Hair follicular keratinocyte (primary cell): ENCODE results near the gene CPLANE2. TPM values are rescaled to one million over a fixed set of nuclear protein-coding genes. Genes with fewer than 3 reads are reported as not detected.

Experiments used
- total RNA-seq: library from RNA; depleted of rRNA; stranded (reverse); fragments of >200 nt; gene quantifications from 2 replicates; pipeline ENCODE4 v1.2.3, GENCODE V29; 2015

CPLANE2 gene
- total RNA-seq = 4.7 and 7.7 TPM in 2 replicates

DNA sequence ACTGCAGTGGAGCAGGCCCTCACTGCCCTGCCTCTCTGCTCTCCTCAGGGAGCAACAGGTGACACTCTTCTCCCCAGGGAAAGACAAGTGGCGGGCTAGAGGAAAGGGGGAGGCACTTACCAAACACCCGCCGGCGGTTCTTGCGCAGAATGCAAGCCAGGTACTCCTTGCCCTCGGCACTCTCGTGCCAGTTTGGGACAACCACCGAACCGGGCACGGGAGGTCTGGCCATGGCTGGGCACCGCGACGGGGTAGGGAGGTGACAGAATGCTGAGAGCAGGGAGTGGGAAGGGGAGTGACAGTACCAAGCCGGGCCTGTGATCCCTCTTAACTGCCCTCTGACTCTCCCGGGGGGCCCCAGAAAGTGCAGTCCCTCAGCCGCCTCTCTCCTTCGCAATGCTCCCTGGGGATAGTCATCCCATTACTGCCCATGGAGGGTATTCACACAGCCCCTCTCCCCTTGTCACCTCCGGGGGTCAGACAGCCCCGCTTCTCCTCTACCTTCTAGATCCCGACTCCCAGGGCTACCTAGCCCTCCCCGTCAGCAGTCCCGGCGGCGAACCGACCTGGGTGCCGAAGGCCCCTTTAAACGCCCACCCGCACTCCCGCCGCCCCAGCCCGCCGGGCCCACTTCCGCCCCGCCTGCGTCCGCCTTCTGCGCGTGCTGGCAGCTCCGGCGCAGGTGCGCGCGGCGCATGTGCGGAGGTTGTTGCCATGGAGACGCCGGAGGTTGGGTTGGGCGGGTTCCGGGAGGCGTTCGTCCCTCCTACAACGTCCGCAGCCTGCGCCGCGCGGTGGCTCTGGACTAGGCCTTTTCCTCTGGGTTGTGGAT is at the start of gene CPLANE2:
Gene CPLANE2, minus strand, starts transcription at position 673 of the 832 bp plus-strand sequence. Its CDS starts 441 bp downstream, at position 232.

GRCh38 chr1:16212251-16212961 is 24.6 kb downstream of the CPLANE2 start, which contains the start of gene ARHGEF19:
TSS of gene ARHGEF19 (minus strand) at chr1:16212652. CDS start at chr1:16209054, 3,598 bp downstream.

Other genes starting within 250 kb of the CPLANE2 start
- not detected in 2 replicates for gene SRARP, start 232.9 kb downstream of the CPLANE2 start, total RNA-seq
- gene HSPB7, start 219.1 kb downstream of the CPLANE2 start, total RNA-seq = not detected in 2 replicates
- gene CLCNKA, start 215.1 kb downstream of the CPLANE2 start, total RNA-seq = not detected in 2 replicates
- gene CLCNKB, start 193.4 kb downstream of the CPLANE2 start, total RNA-seq = not detected in 2 replicates
- 0.15 and 1.6 TPM in 2 replicates for gene FAM131C, start 163.5 kb downstream of the CPLANE2 start, total RNA-seq
- gene EPHA2, start 81.1 kb downstream of the CPLANE2 start, total RNA-seq = 110 and 129 TPM in 2 replicates
- 3.3 and 4.9 TPM in 2 replicates for gene ARHGEF19, start 24.5 kb downstream of the CPLANE2 start, total RNA-seq
- gene FBXO42, start 115.3 kb upstream of the CPLANE2 start, total RNA-seq = 9.8 and 12.2 TPM in 2 replicates
- gene SZRD1, start 130.1 kb upstream of the CPLANE2 start, total RNA-seq = 56.5 and 68.5 TPM in 2 replicates
- gene SPATA21, start 200.2 kb upstream of the CPLANE2 start, total RNA-seq = not detected in 2 replicates
- 73.7 and 86.0 TPM in 2 replicates for gene NECAP2, start 203.5 kb upstream of the CPLANE2 start, total RNA-seq